T47D (cell line): ENCODE measurements around the gene TMEM89.

ENCODE experiments used
- DNase-seq, 2 experiments: peaks; one replicate each; pipeline versions ENCODE4 v3.0.0 to v3.0.0-alpha.2; 2011 to 2012; ENCODE audit warnings: low read depth in 1 of 2, low spot score in 1 of 2
- JUND ChIP-seq: IDR thresholded peaks from 2 replicates; pipeline ENCODE4 v1.6.1; 2012; ENCODE audit warnings: low read depth
- in situ Hi-C: cut with HindIII; loops from 2 replicates; pipeline ENCODE4 v1.10.0; 2016; ENCODE audit warnings: low sequenced_read_pairs, low pct_unique_long_range_greater_than_20kb

TMEM89 gene

DNA sequence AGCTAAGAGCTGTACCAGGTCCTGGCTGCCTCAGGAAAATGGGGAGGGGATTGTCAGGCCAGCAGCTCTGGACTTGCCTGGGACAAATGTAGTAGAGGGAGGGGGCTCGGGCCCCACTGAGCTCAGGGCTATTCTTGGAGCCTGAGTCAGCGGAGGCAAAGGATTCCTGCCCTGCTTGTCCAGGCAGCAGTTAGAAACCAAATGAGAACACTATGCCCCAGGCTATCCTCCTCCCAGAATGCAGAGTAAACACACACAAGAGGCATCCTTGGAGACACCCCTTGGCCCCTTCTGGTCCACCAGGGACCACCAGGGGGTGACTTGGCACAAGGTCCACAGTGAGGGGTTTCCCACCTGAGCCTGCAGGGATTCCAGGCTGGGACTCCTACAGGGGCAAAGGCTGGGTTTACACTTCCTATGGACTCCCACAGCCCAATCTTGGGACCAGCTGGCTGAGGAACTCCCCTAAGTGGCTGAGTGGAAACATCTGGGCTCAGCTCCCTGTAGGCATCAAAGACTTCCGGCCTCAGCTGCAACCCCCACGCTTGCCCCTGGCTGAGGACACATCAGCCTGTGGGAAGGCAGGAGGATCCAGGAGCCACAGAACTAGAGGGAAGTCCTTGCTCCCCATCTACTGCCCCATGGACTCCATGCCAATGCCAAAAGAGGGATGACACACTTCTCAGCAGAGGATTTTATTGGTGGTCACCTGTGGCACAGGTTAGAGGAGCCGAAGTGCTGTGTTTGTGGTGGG is 23.1 kb downstream of the TMEM89 start:
- in situ Hi-C loops = no loop called here
- DNase-seq = peak; percentile 64 to 91
- no peak for TF ChIP-seq JUND

GRCh38 chr3:48597408-48597800 is 24.2 kb downstream of the TMEM89 start:
- in situ Hi-C loops = no loop called here
- TF ChIP-seq JUND = no peak
- DNase-seq = no peak

DNA sequence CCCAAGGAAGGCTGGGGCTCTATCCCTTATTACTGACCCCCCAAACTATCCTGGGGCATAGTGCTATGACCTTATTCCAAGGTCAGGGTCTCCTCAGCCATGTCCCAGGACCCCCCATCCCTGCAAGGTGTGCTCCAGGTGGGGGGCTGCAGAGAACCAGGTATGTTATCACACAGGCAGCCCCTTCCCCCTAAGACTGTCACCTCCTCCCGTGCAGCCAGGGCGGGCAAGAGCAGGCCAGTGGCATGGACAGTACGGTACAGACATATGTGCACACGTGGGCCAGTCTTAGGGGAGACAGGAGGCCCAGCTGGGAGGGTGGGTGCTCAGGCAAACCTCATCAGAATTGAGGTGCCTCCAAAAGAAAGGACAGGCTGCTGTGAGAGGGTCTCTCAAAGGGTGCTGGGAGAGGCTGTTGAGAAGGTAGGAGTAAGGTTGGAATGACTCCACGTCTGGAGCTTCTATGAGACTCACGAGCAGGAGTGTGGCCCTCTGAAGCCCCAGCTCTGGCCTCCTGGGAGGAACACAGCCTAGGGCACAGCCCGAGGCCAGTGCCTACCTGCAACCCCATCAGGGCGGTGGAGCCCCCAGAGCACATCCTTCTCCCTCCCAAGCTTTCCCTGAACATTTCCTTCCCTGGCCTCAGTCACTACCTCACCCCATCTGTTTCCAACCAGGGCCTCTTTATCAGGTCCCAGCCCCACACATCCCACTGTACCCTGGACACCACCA is 24.7 kb downstream of the TMEM89 start:
- no peak for DNase-seq
- TF ChIP-seq JUND = no peak
- in situ Hi-C loops = no loop called here

DNA sequence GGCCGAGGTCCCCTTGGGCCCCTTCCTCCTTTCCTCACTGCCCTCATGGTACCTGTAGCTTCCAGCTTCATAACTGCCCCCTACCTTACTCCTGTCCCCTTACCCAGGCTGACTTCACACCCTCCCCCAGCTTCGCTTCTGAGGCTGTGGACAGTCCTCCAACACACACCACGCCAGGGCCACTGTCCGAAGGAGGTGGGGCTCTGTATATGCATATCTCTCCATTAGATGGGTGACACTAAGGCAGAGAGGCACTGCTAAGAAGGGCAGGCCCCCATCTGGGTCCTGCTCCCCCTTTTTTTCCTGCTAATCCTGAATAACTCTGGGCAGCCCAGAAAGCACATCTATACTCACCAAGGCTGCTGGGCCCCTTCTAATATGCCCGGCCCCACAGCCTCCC is 25.4 kb downstream of the TMEM89 start:
- no peak for TF ChIP-seq JUND
- in situ Hi-C loops = no loop called here
- no peak for DNase-seq

DNA sequence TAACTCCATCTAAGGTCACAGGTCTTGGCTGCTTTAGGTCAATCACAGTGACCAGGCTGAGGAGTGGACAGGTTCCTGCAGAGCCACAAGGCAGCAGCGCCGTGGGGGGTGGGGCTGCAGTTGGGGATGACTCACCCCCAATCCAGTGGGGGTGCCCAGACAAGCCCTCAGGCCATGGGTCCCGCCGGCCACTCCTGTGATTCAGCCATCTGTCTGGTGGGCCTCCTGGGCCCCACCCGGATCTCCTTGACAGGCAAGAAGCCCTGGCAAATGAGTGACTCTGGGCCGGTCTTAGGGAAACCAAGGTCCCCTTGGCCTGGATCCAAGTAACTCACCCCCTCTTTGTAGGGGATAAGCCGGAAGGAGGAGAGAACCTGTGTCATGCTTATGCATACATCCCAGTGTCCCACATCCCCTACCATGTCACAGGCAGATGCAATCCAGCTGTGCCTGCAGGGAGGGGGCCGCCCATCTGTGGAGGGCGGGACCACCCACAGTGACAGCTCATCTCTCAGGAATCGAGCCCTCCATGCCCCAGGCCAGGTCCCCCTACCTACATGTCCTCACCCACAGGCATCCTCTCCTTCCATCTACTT is 25.9 kb downstream of the TMEM89 start:
- DNase-seq = peak in 1 of 2 experiments; percentile 9
- in situ Hi-C loops = no loop called here
- TF ChIP-seq JUND = no peak

GRCh38 chr3:48595075-48595525 is 26.5 kb downstream of the TMEM89 start, which contains the start of gene COL7A1:
Gene COL7A1, minus strand, starts transcription at chr3:48595329. Its CDS starts 170 bp downstream, at chr3:48595159.
- TF ChIP-seq JUND = no peak
- DNase-seq = no peak
- in situ Hi-C loops = no loop called here

- TF ChIP-seq JUND = no peak
- in situ Hi-C loops = no loop called here
- no peak for DNase-seq
Observed at GRCh38 chr3:48594417-48595049, 27.0 kb downstream of the TMEM89 start.

GRCh38 chr3:48593337-48593736 is 28.2 kb downstream of the TMEM89 start:
- in situ Hi-C loops = no loop called here
- DNase-seq = no peak
- TF ChIP-seq JUND = no peak

GRCh38 chr3:48592519-48593087 is 29.0 kb downstream of the TMEM89 start:
- DNase-seq = no peak
- no peak for TF ChIP-seq JUND
- in situ Hi-C loops = no loop called here

- DNase-seq = no peak
- no peak for TF ChIP-seq JUND
- in situ Hi-C loops = no loop called here
Observed at GRCh38 chr3:48591886-48592518, 29.6 kb downstream of the TMEM89 start.

DNA sequence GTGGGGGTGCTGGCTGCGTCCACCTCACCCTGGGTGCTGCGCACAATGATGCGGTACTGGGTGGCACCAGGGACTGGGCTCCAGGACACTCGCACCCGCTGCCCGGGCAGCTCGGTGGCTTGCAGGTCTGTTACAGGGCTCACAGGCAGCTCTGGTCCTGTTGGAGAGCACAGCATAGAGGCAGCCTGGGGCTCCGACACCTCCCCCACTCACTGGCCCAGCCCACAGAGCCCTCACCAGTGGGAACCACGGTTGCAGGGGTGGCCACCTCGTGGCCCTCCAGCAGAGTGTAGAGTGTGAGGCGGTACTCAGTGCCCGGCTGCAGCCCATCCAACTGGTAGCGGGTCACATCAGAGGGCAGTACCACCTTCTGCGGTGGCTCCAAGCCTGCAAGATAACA is 30.1 kb downstream of the TMEM89 start:
- TF ChIP-seq JUND = no peak
- in situ Hi-C loops = no loop called here
- no peak for DNase-seq

GRCh38 chr3:48588230-48588629 is 33.3 kb downstream of the TMEM89 start:
- in situ Hi-C loops = no loop called here
- DNase-seq = no peak
- TF ChIP-seq JUND = no peak
